ENCODE data around the gene HSDL2.
"Not testable (repeated sequence)": the region's sequence is repeated elsewhere in the genome, so short reads cannot be mapped to it uniquely, and the experiment has no call there.

DNA sequence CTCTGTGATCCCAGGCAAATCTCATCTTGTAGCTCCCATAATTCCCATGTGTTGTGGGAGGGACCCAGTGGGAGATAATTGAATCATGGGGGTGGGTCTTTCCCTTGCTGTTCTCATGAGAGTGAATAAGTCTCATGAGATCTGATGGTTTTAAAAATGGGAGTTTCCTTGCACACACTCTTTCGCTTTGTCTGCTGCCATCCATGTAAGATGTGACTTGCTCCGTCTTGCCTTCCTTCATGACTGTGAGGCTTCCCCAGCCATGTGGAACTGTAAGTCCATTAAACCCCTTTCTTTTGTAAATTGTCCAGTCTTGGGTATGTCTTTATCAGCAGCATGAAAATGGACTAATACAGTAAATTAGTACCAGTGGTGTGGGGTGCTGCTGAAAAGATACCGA, 14.7 kb upstream of the HSDL2 start:
- not testable (repeated sequence) for TF ChIP-seq RELA (IDR thresholded peaks at IDR 0.05; ENCODE audit: borderline replicate concordance, partially characterized antibody); NBN (IDR thresholded peaks at IDR 0.05); POLR2AphosphoS5 (IDR thresholded peaks at IDR 0.05; ENCODE audit: low read length); POLR2A (IDR thresholded peaks at IDR 0.05; ENCODE audit: low read depth, low read length); MYC (IDR thresholded peaks at IDR 0.05; ENCODE audit: insufficient read depth, insufficient read length, insufficient replicate concordance, low read length, severe bottlenecking); HDAC6 (IDR thresholded peaks at IDR 0.05; ENCODE audit: unreplicated experiment); MEF2A (IDR thresholded peaks at IDR 0.05; ENCODE audit: insufficient read depth, low read depth, low read length); IKZF1 (conservative IDR thresholded peaks at IDR 0.05); EP300 (IDR thresholded peaks at IDR 0.05; ENCODE audit: borderline replicate concordance in 1 of 2, control insufficient read depth in 1 of 2, low read depth in 2 of 2, low read length in 2 of 2)
- TF ChIP-seq, protein P1, sequence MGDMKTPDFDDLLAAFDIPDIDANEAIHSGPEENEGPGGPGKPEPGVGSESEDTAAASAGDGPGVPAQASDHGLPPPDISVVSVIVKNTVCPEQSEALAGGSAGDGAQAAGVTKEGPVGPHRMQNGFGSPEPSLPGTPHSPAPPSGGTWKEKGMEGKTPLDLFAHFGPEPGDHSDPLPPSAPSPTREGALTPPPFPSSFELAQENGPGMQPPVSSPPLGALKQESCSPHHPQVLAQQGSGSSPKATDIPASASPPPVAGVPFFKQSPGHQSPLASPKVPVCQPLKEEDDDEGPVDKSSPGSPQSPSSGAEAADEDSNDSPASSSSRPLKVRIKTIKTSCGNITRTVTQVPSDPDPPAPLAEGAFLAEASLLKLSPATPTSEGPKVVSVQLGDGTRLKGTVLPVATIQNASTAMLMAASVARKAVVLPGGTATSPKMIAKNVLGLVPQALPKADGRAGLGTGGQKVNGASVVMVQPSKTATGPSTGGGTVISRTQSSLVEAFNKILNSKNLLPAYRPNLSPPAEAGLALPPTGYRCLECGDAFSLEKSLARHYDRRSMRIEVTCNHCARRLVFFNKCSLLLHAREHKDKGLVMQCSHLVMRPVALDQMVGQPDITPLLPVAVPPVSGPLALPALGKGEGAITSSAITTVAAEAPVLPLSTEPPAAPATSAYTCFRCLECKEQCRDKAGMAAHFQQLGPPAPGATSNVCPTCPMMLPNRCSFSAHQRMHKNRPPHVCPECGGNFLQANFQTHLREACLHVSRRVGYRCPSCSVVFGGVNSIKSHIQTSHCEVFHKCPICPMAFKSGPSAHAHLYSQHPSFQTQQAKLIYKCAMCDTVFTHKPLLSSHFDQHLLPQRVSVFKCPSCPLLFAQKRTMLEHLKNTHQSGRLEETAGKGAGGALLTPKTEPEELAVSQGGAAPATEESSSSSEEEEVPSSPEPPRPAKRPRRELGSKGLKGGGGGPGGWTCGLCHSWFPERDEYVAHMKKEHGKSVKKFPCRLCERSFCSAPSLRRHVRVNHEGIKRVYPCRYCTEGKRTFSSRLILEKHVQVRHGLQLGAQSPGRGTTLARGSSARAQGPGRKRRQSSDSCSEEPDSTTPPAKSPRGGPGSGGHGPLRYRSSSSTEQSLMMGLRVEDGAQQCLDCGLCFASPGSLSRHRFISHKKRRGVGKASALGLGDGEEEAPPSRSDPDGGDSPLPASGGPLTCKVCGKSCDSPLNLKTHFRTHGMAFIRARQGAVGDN (IDR thresholded peaks at IDR 0.05): not testable (repeated sequence)
- TF ChIP-seq, protein P2, sequence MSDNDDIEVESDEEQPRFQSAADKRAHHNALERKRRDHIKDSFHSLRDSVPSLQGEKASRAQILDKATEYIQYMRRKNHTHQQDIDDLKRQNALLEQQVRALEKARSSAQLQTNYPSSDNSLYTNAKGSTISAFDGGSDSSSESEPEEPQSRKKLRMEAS (IDR thresholded peaks at IDR 0.05; ENCODE audit: low read depth, low read length): not testable (repeated sequence)
- TF ChIP-seq, protein P3, sequence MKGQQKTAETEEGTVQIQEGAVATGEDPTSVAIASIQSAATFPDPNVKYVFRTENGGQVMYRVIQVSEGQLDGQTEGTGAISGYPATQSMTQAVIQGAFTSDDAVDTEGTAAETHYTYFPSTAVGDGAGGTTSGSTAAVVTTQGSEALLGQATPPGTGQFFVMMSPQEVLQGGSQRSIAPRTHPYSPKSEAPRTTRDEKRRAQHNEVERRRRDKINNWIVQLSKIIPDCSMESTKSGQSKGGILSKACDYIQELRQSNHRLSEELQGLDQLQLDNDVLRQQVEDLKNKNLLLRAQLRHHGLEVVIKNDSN (IDR thresholded peaks at IDR 0.05; ENCODE audit: borderline replicate concordance, extremely low read length, insufficient read depth, low read depth, low read length): not testable (repeated sequence)
- TF ChIP-seq, protein P4, sequence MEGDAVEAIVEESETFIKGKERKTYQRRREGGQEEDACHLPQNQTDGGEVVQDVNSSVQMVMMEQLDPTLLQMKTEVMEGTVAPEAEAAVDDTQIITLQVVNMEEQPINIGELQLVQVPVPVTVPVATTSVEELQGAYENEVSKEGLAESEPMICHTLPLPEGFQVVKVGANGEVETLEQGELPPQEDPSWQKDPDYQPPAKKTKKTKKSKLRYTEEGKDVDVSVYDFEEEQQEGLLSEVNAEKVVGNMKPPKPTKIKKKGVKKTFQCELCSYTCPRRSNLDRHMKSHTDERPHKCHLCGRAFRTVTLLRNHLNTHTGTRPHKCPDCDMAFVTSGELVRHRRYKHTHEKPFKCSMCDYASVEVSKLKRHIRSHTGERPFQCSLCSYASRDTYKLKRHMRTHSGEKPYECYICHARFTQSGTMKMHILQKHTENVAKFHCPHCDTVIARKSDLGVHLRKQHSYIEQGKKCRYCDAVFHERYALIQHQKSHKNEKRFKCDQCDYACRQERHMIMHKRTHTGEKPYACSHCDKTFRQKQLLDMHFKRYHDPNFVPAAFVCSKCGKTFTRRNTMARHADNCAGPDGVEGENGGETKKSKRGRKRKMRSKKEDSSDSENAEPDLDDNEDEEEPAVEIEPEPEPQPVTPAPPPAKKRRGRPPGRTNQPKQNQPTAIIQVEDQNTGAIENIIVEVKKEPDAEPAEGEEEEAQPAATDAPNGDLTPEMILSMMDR (IDR thresholded peaks at IDR 0.05 in 2 of 3, conservative IDR thresholded peaks at IDR 0.05 in 1 of 3; ENCODE audit: control insufficient read depth in 2 of 3, extremely low read depth in 1 of 3, insufficient read depth in 1 of 3, low read depth in 3 of 3, low read length in 3 of 3): not testable (repeated sequence)
